Activated CD4-positive, alpha-beta memory T cell treated with anti-CD3 and anti-CD28 coated beads, Interleukin-2, amount 10 ng/mL, durations not matched to agents 7 days and 5 days (primary cell): ENCODE results near the gene SLC25A51. TPM values are rescaled to one million over a fixed set of nuclear protein-coding genes. Genes with fewer than 3 reads are reported as not detected.

Experiments
- CTCF ChIA-PET: fragments of 350-600 bp; sonication (Branson Sonifier 250); formaldehyde crosslinking; loops from one replicate; lab custom pipeline; 2021; ENCODE audit warnings: antibody characterized with exemption, inconsistent platforms; lab: Charles Lee
- POLR2A ChIA-PET: fragments of 350-600 bp; sonication (Branson Sonifier 250); formaldehyde crosslinking; loops from one replicate; lab custom pipeline; 2021; ENCODE audit warnings: antibody characterized with exemption; lab: Charles Lee
- DNase-seq: peaks from one replicate; pipeline ENCODE4 v3.0.0-alpha.2; 2020
- H3K27ac Mint-ChIP-seq: one replicate; pipeline ENCODE4 v1.8.0; 2021; ENCODE audit warnings: mild to moderate bottlenecking, mixed read lengths
- H3K27me3 Mint-ChIP-seq: one replicate; pipeline ENCODE4 v1.8.0; 2021; ENCODE audit warnings: mixed read lengths
- H3K36me3 Mint-ChIP-seq: one replicate; pipeline ENCODE4 v1.8.0; 2021; ENCODE audit warnings: low read depth, mixed read lengths
- H3K4me1 Mint-ChIP-seq: one replicate; pipeline ENCODE4 v1.8.0; 2021; ENCODE audit warnings: mixed read lengths
- H3K4me3 Mint-ChIP-seq: one replicate; pipeline ENCODE4 v1.8.0; 2021; ENCODE audit warnings: mild to moderate bottlenecking, mixed read lengths
- H3K9me3 Mint-ChIP-seq: one replicate; pipeline ENCODE4 v1.8.0; 2021; ENCODE audit warnings: mixed read lengths
- total RNA-seq, 2 experiments: library from RNA; stranded (reverse); gene quantifications; one replicate each; pipeline ENCODE4 v1.2.3, GENCODE V29; 2021

SLC25A51 gene
- total RNA-seq, 2 experiments from 2014 or later: 28.4 to 29.3 TPM

GRCh38 chr9:37921546-37922300 lies 17.8 kb upstream of the SLC25A51 start:
- H3K9me3 Mint-ChIP-seq: no peaks in the 10 kb centered on the region
- H3K36me3 Mint-ChIP-seq: no peaks in the 10 kb centered on the region
- H3K27me3 Mint-ChIP-seq: no peaks in the 10 kb centered on the region
- H3K4me3 Mint-ChIP-seq: no peak overlapping the region
- no peak overlapping the region for H3K27ac Mint-ChIP-seq
- peaks cover 6% of the 10 kb centered on the region for H3K4me1 Mint-ChIP-seq
- CTCF ChIA-PET: no interaction called here
- DNase-seq: no peak
- POLR2A ChIA-PET: no interaction called here

- CTCF ChIA-PET: no interaction called here
- POLR2A ChIA-PET: no interaction called here
- no peak overlapping the region for H3K4me3 Mint-ChIP-seq
- H3K27me3 Mint-ChIP-seq: no peaks in the 10 kb centered on the region
- no peak overlapping the region for H3K27ac Mint-ChIP-seq
- peaks cover 5% of the 10 kb centered on the region for H3K4me1 Mint-ChIP-seq
- no peaks in the 10 kb centered on the region for H3K36me3 Mint-ChIP-seq
- no peaks in the 10 kb centered on the region for H3K9me3 Mint-ChIP-seq
- DNase-seq: no peak
Observed at GRCh38 chr9:37921168-37921510, 17.2 kb upstream of the SLC25A51 start.

GRCh38 chr9:37920471-37921167 lies 16.7 kb upstream of the SLC25A51 start:
- Mint-ChIP-seq H3K27me3 (no peaks in the 10 kb centered on the region), H3K4me1 (peaks cover 4% of the 10 kb centered on the region), H3K36me3 (no peaks in the 10 kb centered on the region), H3K9me3 (no peaks in the 10 kb centered on the region), H3K4me3 (no peak overlapping the region), H3K27ac (no peak overlapping the region)
- peak; percentile 38 for DNase-seq
- ChIA-PET CTCF (no interaction called here), POLR2A (no interaction called here)

- no peak overlapping the region for H3K27ac Mint-ChIP-seq
- CTCF ChIA-PET: no interaction called here
- POLR2A ChIA-PET: no interaction called here
- H3K27me3 Mint-ChIP-seq: no peaks in the 10 kb centered on the region
- H3K4me3 Mint-ChIP-seq: no peak overlapping the region
- H3K36me3 Mint-ChIP-seq: no peaks in the 10 kb centered on the region
- no peak for DNase-seq
- no peaks in the 10 kb centered on the region for H3K9me3 Mint-ChIP-seq
- peaks cover 2% of the 10 kb centered on the region for H3K4me1 Mint-ChIP-seq
Observed at GRCh38 chr9:37919956-37920335, 16.0 kb upstream of the SLC25A51 start.

- H3K27ac Mint-ChIP-seq: no peak overlapping the region
- H3K36me3 Mint-ChIP-seq: no peaks in the 10 kb centered on the region
- POLR2A ChIA-PET: no interaction called here
- no peak for DNase-seq
- H3K9me3 Mint-ChIP-seq: no peaks in the 10 kb centered on the region
- CTCF ChIA-PET: no interaction called here
- no peaks in the 10 kb centered on the region for H3K27me3 Mint-ChIP-seq
- H3K4me1 Mint-ChIP-seq: peaks cover 2% of the 10 kb centered on the region
- H3K4me3 Mint-ChIP-seq: no peak overlapping the region
Observed at GRCh38 chr9:37919246-37919955, 15.5 kb upstream of the SLC25A51 start.

GRCh38 chr9:37918665-37919170 lies 14.8 kb upstream of the SLC25A51 start:
- H3K27me3 Mint-ChIP-seq: no peaks in the 10 kb centered on the region
- ChIA-PET CTCF (no interaction called here), POLR2A (no interaction called here)
- H3K4me1 Mint-ChIP-seq: peaks cover 2% of the 10 kb centered on the region
- H3K4me3 Mint-ChIP-seq: no peak overlapping the region
- no peak overlapping the region for H3K27ac Mint-ChIP-seq
- H3K9me3 Mint-ChIP-seq: no peaks in the 10 kb centered on the region
- no peaks in the 10 kb centered on the region for H3K36me3 Mint-ChIP-seq
- DNase-seq: no peak

GRCh38 chr9:37917801-37918664 lies 14.1 kb upstream of the SLC25A51 start:
- Mint-ChIP-seq H3K4me1 (peaks cover 5% of the 10 kb centered on the region), H3K9me3 (no peaks in the 10 kb centered on the region), H3K36me3 (no peaks in the 10 kb centered on the region), H3K4me3 (no peak overlapping the region), H3K27me3 (no peaks in the 10 kb centered on the region), H3K27ac (no peak overlapping the region)
- ChIA-PET POLR2A (no interaction called here), CTCF (interaction anchor here (1.5 kb wide), 1 partner anchor 170 kb away, joined by 8 read pairs; no protein-coding TSS in a partner anchor)
- DNase-seq: no peak

- no peak for DNase-seq
- CTCF ChIA-PET: interaction anchor here (1.0 to 1.5 kb wide), 2 partner anchors 171 to 243 kb away, joined by 3 to 8 read pairs; no protein-coding TSS in a partner anchor
- Mint-ChIP-seq H3K4me1 (peaks cover 5% of the 10 kb centered on the region), H3K27ac (no peak overlapping the region), H3K27me3 (no peaks in the 10 kb centered on the region), H3K36me3 (no peaks in the 10 kb centered on the region), H3K4me3 (no peak overlapping the region), H3K9me3 (no peaks in the 10 kb centered on the region)
- POLR2A ChIA-PET: no interaction called here
Observed at GRCh38 chr9:37917313-37917731, 13.4 kb upstream of the SLC25A51 start.

GRCh38 chr9:37916471-37917312 lies 12.8 kb upstream of the SLC25A51 start:
- Mint-ChIP-seq H3K27ac (no peak overlapping the region), H3K4me3 (no peak overlapping the region), H3K36me3 (no peaks in the 10 kb centered on the region), H3K9me3 (no peaks in the 10 kb centered on the region), H3K4me1 (peaks cover 5% of the 10 kb centered on the region), H3K27me3 (no peaks in the 10 kb centered on the region)
- ChIA-PET POLR2A (no interaction called here), CTCF (interaction anchor here (0.7 to 1.5 kb wide), 4 partner anchors 116 to 244 kb away, joined by 3 to 8 read pairs (median 4); no protein-coding TSS in a partner anchor)
- no peak for DNase-seq

- H3K27me3 Mint-ChIP-seq: no peaks in the 10 kb centered on the region
- no peaks in the 10 kb centered on the region for H3K9me3 Mint-ChIP-seq
- CTCF ChIA-PET: interaction anchor here (0.7 to 4.8 kb wide), 7 partner anchors 151 to 245 kb away, joined by 3 to 44 read pairs (median 4); partner anchors contain the start of gene SHB
- H3K27ac Mint-ChIP-seq: no peak overlapping the region
- POLR2A ChIA-PET: no interaction called here
- no peak overlapping the region for H3K4me3 Mint-ChIP-seq
- no peak for DNase-seq
- no peaks in the 10 kb centered on the region for H3K36me3 Mint-ChIP-seq
- H3K4me1 Mint-ChIP-seq: peaks cover 5% of the 10 kb centered on the region
Observed at GRCh38 chr9:37915911-37916470, 12.1 kb upstream of the SLC25A51 start.

- no peaks in the 10 kb centered on the region for H3K9me3 Mint-ChIP-seq
- POLR2A ChIA-PET: interaction anchor here (1.6 kb wide), 1 partner anchor 12 kb away, joined by 6 read pairs; the partner anchor contains the start of gene SLC25A51
- CTCF ChIA-PET: interaction anchor here (0.7 to 4.8 kb wide), 11 partner anchors 30 to 517 kb away, joined by 3 to 44 read pairs (median 6); partner anchors contain the start of gene SHB
- no peak overlapping the region for H3K4me3 Mint-ChIP-seq
- H3K27me3 Mint-ChIP-seq: no peaks in the 10 kb centered on the region
- no peaks in the 10 kb centered on the region for H3K36me3 Mint-ChIP-seq
- no peak for DNase-seq
- H3K27ac Mint-ChIP-seq: no peak overlapping the region
- peaks cover 5% of the 10 kb centered on the region for H3K4me1 Mint-ChIP-seq
Observed at GRCh38 chr9:37914701-37915358, 10.9 kb upstream of the SLC25A51 start.
